Measurements from ENCODE around the gene PRR20G. TPM values are rescaled to one million over a fixed set of nuclear protein-coding genes. Genes with fewer than 3 reads are reported as not detected.

Gene PRR20G
- total and polyA plus RNA-seq, 2 experiments from 2014 or later: 0.39 TPM; not detected in 1

GRCh38 chr3:127299276-127299675 lies 11.4 kb upstream of the PRR20G start (continued):
- no peak for TF ChIP-seq ZNF462 (CRISPR knock-in tag; IDR thresholded peaks at IDR 0.05)
- no peak for TF ChIP-seq ZNF331 (CRISPR knock-in tag; IDR thresholded peaks at IDR 0.05; ENCODE audit: low read depth)
- no peak for TF ChIP-seq CTCF (conservative IDR thresholded peaks at IDR 0.05; ENCODE audit: low read depth in 2 of 2)
- TF ChIP-seq EZH2phosphoT487 (IDR thresholded peaks at IDR 0.05; ENCODE audit: unreplicated experiment): no peak
- TF ChIP-seq POLR2AphosphoS5 (IDR thresholded peaks at IDR 0.05; ENCODE audit: low read depth): no peak

- Mint-ChIP-seq H3K36me3 (ENCODE audit: low read depth) (no peaks in the 10 kb centered on the region), H3K4me3 (no peak overlapping the region), H3K4me1 (no peaks in the 10 kb centered on the region), H3K27me3 (ENCODE audit: insufficient read depth, low read depth, poor library complexity) (peaks cover 2% of the 10 kb centered on the region), H3K9me3 (peaks cover 2% of the 10 kb centered on the region; the same call in 2 of the 3 replicates), H3K27ac (no peak overlapping the region)
- H3K27ac ChIP-seq (ENCODE audit: low read depth): no peak overlapping the region
- no peak overlapping the region for H2AFZ ChIP-seq
- no peaks in the 10 kb centered on the region for H3K4me1 ChIP-seq (ENCODE audit: insufficient read depth)
- H3K79me2 ChIP-seq (replicated peaks; ENCODE audit: insufficient read depth): no peaks in the 10 kb centered on the region
- H3K4me3 ChIP-seq: no peak overlapping the region
- DNase-seq (ENCODE audit: low spot score): no peak
- no peaks in the 10 kb centered on the region for H4K20me1 ChIP-seq (replicated peaks; ENCODE audit: insufficient read depth)
- no peaks in the 10 kb centered on the region for H3K27me3 ChIP-seq (ENCODE audit: insufficient read depth)
- H3K4me2 ChIP-seq: no peak overlapping the region
- ATAC-seq: no peak
- no peaks in the 10 kb centered on the region for H3K36me3 ChIP-seq (ENCODE audit: insufficient read depth)
- no peaks in the 10 kb centered on the region for H3F3A ChIP-seq (replicated peaks; ENCODE audit: low read depth)
- TF ChIP-seq CTCF (conservative IDR thresholded peaks at IDR 0.05; ENCODE audit: low read depth in 2 of 2) (no peak; a peak in 1 of 4 replicates), JUNB (IDR thresholded peaks at IDR 0.05; ENCODE audit: unreplicated experiment) (no peak), POLR2AphosphoS5 (IDR thresholded peaks at IDR 0.05; ENCODE audit: low read depth) (no peak), STAT1 (IDR thresholded peaks at IDR 0.05; ENCODE audit: unreplicated experiment) (no peak), ZNF331 (CRISPR knock-in tag; IDR thresholded peaks at IDR 0.05; ENCODE audit: low read depth) (no peak), ETS1 (IDR thresholded peaks at IDR 0.05) (no peak)
- no peaks in the 10 kb centered on the region for H3K9me2 ChIP-seq (ENCODE audit: insufficient read depth)
Measured at GRCh38 chr3:127296959-127297358, 9.1 kb upstream of the PRR20G start.

Data from GM23338 (cell line).